ENCODE data around the gene MCTP1. TPM values are rescaled to one million over a fixed set of nuclear protein-coding genes. Genes with fewer than 3 reads are reported as not detected.

MCTP1 gene
- total and polyA plus RNA-seq, 2 of the 8 experiments (the other 6 are each of a cell fraction or from before 2014, with no cell fraction given): 0.56 to 3.4 TPM

DNA sequence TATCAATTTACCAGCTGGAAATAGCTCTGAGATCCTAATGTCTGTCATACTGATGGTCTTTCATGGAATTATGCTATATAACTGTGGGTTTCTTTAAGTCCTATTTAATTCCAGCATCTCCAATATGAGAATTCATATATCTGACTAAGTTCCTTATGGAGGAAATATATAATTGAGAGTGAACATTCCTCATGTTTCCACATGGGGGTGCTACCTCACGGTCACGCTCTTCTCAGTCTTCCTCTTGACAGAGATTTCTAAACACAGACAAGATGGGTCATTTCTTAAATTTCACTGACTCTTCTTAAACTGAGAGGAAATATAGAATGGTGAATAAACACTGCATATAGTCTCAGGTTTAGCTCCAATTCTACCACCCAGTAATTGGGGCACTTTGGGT lies 454.4 kb downstream of the MCTP1 start (continued):
- TF ChIP-seq, protein P1, sequence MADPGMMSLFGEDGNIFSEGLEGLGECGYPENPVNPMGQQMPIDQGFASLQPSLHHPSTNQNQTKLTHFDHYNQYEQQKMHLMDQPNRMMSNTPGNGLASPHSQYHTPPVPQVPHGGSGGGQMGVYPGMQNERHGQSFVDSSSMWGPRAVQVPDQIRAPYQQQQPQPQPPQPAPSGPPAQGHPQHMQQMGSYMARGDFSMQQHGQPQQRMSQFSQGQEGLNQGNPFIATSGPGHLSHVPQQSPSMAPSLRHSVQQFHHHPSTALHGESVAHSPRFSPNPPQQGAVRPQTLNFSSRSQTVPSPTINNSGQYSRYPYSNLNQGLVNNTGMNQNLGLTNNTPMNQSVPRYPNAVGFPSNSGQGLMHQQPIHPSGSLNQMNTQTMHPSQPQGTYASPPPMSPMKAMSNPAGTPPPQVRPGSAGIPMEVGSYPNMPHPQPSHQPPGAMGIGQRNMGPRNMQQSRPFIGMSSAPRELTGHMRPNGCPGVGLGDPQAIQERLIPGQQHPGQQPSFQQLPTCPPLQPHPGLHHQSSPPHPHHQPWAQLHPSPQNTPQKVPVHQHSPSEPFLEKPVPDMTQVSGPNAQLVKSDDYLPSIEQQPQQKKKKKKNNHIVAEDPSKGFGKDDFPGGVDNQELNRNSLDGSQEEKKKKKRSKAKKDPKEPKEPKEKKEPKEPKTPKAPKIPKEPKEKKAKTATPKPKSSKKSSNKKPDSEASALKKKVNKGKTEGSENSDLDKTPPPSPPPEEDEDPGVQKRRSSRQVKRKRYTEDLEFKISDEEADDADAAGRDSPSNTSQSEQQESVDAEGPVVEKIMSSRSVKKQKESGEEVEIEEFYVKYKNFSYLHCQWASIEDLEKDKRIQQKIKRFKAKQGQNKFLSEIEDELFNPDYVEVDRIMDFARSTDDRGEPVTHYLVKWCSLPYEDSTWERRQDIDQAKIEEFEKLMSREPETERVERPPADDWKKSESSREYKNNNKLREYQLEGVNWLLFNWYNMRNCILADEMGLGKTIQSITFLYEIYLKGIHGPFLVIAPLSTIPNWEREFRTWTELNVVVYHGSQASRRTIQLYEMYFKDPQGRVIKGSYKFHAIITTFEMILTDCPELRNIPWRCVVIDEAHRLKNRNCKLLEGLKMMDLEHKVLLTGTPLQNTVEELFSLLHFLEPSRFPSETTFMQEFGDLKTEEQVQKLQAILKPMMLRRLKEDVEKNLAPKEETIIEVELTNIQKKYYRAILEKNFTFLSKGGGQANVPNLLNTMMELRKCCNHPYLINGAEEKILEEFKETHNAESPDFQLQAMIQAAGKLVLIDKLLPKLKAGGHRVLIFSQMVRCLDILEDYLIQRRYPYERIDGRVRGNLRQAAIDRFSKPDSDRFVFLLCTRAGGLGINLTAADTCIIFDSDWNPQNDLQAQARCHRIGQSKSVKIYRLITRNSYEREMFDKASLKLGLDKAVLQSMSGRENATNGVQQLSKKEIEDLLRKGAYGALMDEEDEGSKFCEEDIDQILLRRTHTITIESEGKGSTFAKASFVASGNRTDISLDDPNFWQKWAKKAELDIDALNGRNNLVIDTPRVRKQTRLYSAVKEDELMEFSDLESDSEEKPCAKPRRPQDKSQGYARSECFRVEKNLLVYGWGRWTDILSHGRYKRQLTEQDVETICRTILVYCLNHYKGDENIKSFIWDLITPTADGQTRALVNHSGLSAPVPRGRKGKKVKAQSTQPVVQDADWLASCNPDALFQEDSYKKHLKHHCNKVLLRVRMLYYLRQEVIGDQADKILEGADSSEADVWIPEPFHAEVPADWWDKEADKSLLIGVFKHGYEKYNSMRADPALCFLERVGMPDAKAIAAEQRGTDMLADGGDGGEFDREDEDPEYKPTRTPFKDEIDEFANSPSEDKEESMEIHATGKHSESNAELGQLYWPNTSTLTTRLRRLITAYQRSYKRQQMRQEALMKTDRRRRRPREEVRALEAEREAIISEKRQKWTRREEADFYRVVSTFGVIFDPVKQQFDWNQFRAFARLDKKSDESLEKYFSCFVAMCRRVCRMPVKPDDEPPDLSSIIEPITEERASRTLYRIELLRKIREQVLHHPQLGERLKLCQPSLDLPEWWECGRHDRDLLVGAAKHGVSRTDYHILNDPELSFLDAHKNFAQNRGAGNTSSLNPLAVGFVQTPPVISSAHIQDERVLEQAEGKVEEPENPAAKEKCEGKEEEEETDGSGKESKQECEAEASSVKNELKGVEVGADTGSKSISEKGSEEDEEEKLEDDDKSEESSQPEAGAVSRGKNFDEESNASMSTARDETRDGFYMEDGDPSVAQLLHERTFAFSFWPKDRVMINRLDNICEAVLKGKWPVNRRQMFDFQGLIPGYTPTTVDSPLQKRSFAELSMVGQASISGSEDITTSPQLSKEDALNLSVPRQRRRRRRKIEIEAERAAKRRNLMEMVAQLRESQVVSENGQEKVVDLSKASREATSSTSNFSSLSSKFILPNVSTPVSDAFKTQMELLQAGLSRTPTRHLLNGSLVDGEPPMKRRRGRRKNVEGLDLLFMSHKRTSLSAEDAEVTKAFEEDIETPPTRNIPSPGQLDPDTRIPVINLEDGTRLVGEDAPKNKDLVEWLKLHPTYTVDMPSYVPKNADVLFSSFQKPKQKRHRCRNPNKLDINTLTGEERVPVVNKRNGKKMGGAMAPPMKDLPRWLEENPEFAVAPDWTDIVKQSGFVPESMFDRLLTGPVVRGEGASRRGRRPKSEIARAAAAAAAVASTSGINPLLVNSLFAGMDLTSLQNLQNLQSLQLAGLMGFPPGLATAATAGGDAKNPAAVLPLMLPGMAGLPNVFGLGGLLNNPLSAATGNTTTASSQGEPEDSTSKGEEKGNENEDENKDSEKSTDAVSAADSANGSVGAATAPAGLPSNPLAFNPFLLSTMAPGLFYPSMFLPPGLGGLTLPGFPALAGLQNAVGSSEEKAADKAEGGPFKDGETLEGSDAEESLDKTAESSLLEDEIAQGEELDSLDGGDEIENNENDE (IDR thresholded peaks at IDR 0.05; ENCODE audit: insufficient replicate concordance, low read length): no peak
- TF ChIP-seq ZNF274 (IDR thresholded peaks at IDR 0.05; ENCODE audit: borderline replicate concordance, extremely low read depth, low read length): no peak
- TF ChIP-seq TEAD4 (IDR thresholded peaks at IDR 0.05; ENCODE audit: low read depth, low read length): 0 out of 2 replicates have a peak, but pooled peaks have one; percentile 4
- TF ChIP-seq, protein P2, sequence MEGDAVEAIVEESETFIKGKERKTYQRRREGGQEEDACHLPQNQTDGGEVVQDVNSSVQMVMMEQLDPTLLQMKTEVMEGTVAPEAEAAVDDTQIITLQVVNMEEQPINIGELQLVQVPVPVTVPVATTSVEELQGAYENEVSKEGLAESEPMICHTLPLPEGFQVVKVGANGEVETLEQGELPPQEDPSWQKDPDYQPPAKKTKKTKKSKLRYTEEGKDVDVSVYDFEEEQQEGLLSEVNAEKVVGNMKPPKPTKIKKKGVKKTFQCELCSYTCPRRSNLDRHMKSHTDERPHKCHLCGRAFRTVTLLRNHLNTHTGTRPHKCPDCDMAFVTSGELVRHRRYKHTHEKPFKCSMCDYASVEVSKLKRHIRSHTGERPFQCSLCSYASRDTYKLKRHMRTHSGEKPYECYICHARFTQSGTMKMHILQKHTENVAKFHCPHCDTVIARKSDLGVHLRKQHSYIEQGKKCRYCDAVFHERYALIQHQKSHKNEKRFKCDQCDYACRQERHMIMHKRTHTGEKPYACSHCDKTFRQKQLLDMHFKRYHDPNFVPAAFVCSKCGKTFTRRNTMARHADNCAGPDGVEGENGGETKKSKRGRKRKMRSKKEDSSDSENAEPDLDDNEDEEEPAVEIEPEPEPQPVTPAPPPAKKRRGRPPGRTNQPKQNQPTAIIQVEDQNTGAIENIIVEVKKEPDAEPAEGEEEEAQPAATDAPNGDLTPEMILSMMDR (IDR thresholded peaks at IDR 0.05; ENCODE audit: control extremely low read depth in 1 of 3, insufficient read depth in 1 of 3, low read depth in 1 of 3, low read length in 3 of 3): peak in 2 of 3 experiments; percentile 47 to 53; a peak in 3 of 4 replicates
- TF ChIP-seq POLR2A (IDR thresholded peaks at IDR 0.05; ENCODE audit: control extremely low read depth in 1 of 2, low read depth in 2 of 2, low read length in 2 of 2): no peak
- TF ChIP-seq RAD21 (IDR thresholded peaks at IDR 0.05 in 1 of 2, conservative IDR thresholded peaks at IDR 0.05 in 1 of 2; ENCODE audit: low read depth in 2 of 2, low read length in 2 of 2): peak; percentile 53 to 55
- no peak for TF ChIP-seq EP300 (IDR thresholded peaks at IDR 0.05; ENCODE audit: borderline replicate concordance in 1 of 2, low read depth in 2 of 2, low read length in 2 of 2)
- TF ChIP-seq CHD1 (IDR thresholded peaks at IDR 0.05; ENCODE audit: low read depth, low read length): no peak

Data from H1 (cell line).